ENCODE data around the gene FLNB. TPM values are rescaled to one million over a fixed set of nuclear protein-coding genes. Genes with fewer than 3 reads are reported as not detected.
A peak's percentile ranks its signal among the peaks of the same experiment; 100 is the strongest.

Gene FLNB
- total RNA-seq, 1 donor from 2014 or later = 80.9 TPM

- no peaks in the 10 kb centered on the region for H3K27me3 ChIP-seq (ENCODE audit: control insufficient read depth in 3 of 3, insufficient read depth in 3 of 3, low read length in 3 of 3)
- no peak overlapping the region for H3K9ac ChIP-seq (ENCODE audit: low read depth in 1 of 3, low read length in 3 of 3)
- H3K4me1 ChIP-seq (ENCODE audit: control insufficient read depth in 3 of 3, insufficient read depth in 3 of 3, low read length in 3 of 3) = no peaks in the 10 kb centered on the region
- H3K27ac ChIP-seq (ENCODE audit: low read depth, low read length) = no peak overlapping the region
- no peak overlapping the region for H3K4me3 ChIP-seq (ENCODE audit: low read length in 3 of 3)
- no peaks in the 10 kb centered on the region for H3K9me3 ChIP-seq (ENCODE audit: control insufficient read depth in 3 of 3, low read length in 3 of 3)
- H3K36me3 ChIP-seq (ENCODE audit: control insufficient read depth in 3 of 3, insufficient read depth in 3 of 3, low read length in 3 of 3) = peaks cover 3 to 33% (median 14%) of the 10 kb centered on the region in 3 donors
These were observed 145.1 kb downstream of the FLNB start for GRCh38 chr3:58153371-58153770.

GRCh38 chr3:58154626-58155449 is 146.6 kb downstream of the FLNB start:
- H3K4me3 ChIP-seq (ENCODE audit: low read length in 3 of 3) = no peak overlapping the region
- H3K4me1 ChIP-seq (ENCODE audit: control insufficient read depth in 3 of 3, insufficient read depth in 3 of 3, low read length in 3 of 3) = no peaks in the 10 kb centered on the region
- no peak overlapping the region for H3K9ac ChIP-seq (ENCODE audit: low read depth in 1 of 3, low read length in 3 of 3)
- H3K27ac ChIP-seq (ENCODE audit: low read depth, low read length) = no peak overlapping the region
- no peaks in the 10 kb centered on the region for H3K27me3 ChIP-seq (ENCODE audit: control insufficient read depth in 3 of 3, insufficient read depth in 3 of 3, low read length in 3 of 3)
- H3K9me3 ChIP-seq (ENCODE audit: control insufficient read depth in 3 of 3, low read length in 3 of 3) = no peaks in the 10 kb centered on the region
- peaks cover 0 to 27% (median 12%) of the 10 kb centered on the region in 3 donors for H3K36me3 ChIP-seq (ENCODE audit: control insufficient read depth in 3 of 3, insufficient read depth in 3 of 3, low read length in 3 of 3)

GRCh38 chr3:58155838-58156237 is 147.6 kb downstream of the FLNB start:
- no peak overlapping the region for H3K4me3 ChIP-seq (ENCODE audit: low read length in 3 of 3)
- H3K9ac ChIP-seq (ENCODE audit: low read depth in 1 of 3, low read length in 3 of 3) = no peak overlapping the region
- peaks cover 0 to 26% (median 9%) of the 10 kb centered on the region in 3 donors for H3K36me3 ChIP-seq (ENCODE audit: control insufficient read depth in 3 of 3, insufficient read depth in 3 of 3, low read length in 3 of 3)
- H3K27me3 ChIP-seq (ENCODE audit: control insufficient read depth in 3 of 3, insufficient read depth in 3 of 3, low read length in 3 of 3) = no peaks in the 10 kb centered on the region
- H3K9me3 ChIP-seq (ENCODE audit: control insufficient read depth in 3 of 3, low read length in 3 of 3) = no peaks in the 10 kb centered on the region
- H3K4me1 ChIP-seq (ENCODE audit: control insufficient read depth in 3 of 3, insufficient read depth in 3 of 3, low read length in 3 of 3) = no peaks in the 10 kb centered on the region
- H3K27ac ChIP-seq (ENCODE audit: low read depth, low read length) = no peak overlapping the region

- Histone ChIP-seq H3K9ac (ENCODE audit: low read depth in 1 of 3, low read length in 3 of 3) (no peak overlapping the region), H3K4me3 (ENCODE audit: low read length in 3 of 3) (no peak overlapping the region), H3K27ac (ENCODE audit: low read depth, low read length) (no peak overlapping the region), H3K27me3 (ENCODE audit: control insufficient read depth in 3 of 3, insufficient read depth in 3 of 3, low read length in 3 of 3) (no peaks in the 10 kb centered on the region), H3K36me3 (ENCODE audit: control insufficient read depth in 3 of 3, insufficient read depth in 3 of 3, low read length in 3 of 3) (peaks cover 0 to 28% (median 7%) of the 10 kb centered on the region in 3 donors), H3K4me1 (ENCODE audit: control insufficient read depth in 3 of 3, insufficient read depth in 3 of 3, low read length in 3 of 3) (peaks cover 3 to 6% (median 6%) of the 10 kb centered on the region in 3 donors), H3K9me3 (ENCODE audit: control insufficient read depth in 3 of 3, low read length in 3 of 3) (no peaks in the 10 kb centered on the region)
These were observed 149.5 kb downstream of the FLNB start for GRCh38 chr3:58157700-58158099.

GRCh38 chr3:58158442-58159153 is 150.4 kb downstream of the FLNB start:
- no peaks in the 10 kb centered on the region for H3K9me3 ChIP-seq (ENCODE audit: control insufficient read depth in 3 of 3, low read length in 3 of 3)
- H3K36me3 ChIP-seq (ENCODE audit: control insufficient read depth in 3 of 3, insufficient read depth in 3 of 3, low read length in 3 of 3) = peaks cover 0 to 21% (median 9%) of the 10 kb centered on the region in 3 donors
- no peak overlapping the region for H3K4me3 ChIP-seq (ENCODE audit: low read length in 3 of 3)
- H3K27ac ChIP-seq (ENCODE audit: low read depth, low read length) = no peak overlapping the region
- H3K9ac ChIP-seq (ENCODE audit: low read depth in 1 of 3, low read length in 3 of 3) = no peak overlapping the region
- no peaks in the 10 kb centered on the region for H3K27me3 ChIP-seq (ENCODE audit: control insufficient read depth in 3 of 3, insufficient read depth in 3 of 3, low read length in 3 of 3)
- H3K4me1 ChIP-seq (ENCODE audit: control insufficient read depth in 3 of 3, insufficient read depth in 3 of 3, low read length in 3 of 3) = peaks cover 5 to 6% (median 6%) of the 10 kb centered on the region in 3 donors

- no peaks in the 10 kb centered on the region for H3K27me3 ChIP-seq (ENCODE audit: control insufficient read depth in 3 of 3, insufficient read depth in 3 of 3, low read length in 3 of 3)
- H3K9me3 ChIP-seq (ENCODE audit: control insufficient read depth in 3 of 3, low read length in 3 of 3) = no peaks in the 10 kb centered on the region
- H3K4me1 ChIP-seq (ENCODE audit: control insufficient read depth in 3 of 3, insufficient read depth in 3 of 3, low read length in 3 of 3) = peaks cover 6 to 17% (median 13%) of the 10 kb centered on the region in 3 donors
- H3K27ac ChIP-seq (ENCODE audit: low read depth, low read length) = no peak overlapping the region
- no peak overlapping the region for H3K4me3 ChIP-seq (ENCODE audit: low read length in 3 of 3)
- H3K36me3 ChIP-seq (ENCODE audit: control insufficient read depth in 3 of 3, insufficient read depth in 3 of 3, low read length in 3 of 3) = peaks cover 0 to 20% (median 12%) of the 10 kb centered on the region in 3 donors
- H3K9ac ChIP-seq (ENCODE audit: low read depth in 1 of 3, low read length in 3 of 3) = no peak overlapping the region
These were observed 152.2 kb downstream of the FLNB start for GRCh38 chr3:58160399-58160798.

- peak overlapping the region; percentile 3 for H3K27ac ChIP-seq (ENCODE audit: low read depth, low read length)
- peaks cover 0 to 16% (median 10%) of the 10 kb centered on the region in 3 donors for H3K36me3 ChIP-seq (ENCODE audit: control insufficient read depth in 3 of 3, insufficient read depth in 3 of 3, low read length in 3 of 3)
These were observed 153.5 kb downstream of the FLNB start for GRCh38 chr3:58161435-58162398.

GRCh38 chr3:58163234-58163633 is 155.0 kb downstream of the FLNB start:
- peaks cover 6 to 17% (median 13%) of the 10 kb centered on the region in 3 donors for H3K4me1 ChIP-seq (ENCODE audit: control insufficient read depth in 3 of 3, insufficient read depth in 3 of 3, low read length in 3 of 3)
- H3K36me3 ChIP-seq (ENCODE audit: control insufficient read depth in 3 of 3, insufficient read depth in 3 of 3, low read length in 3 of 3) = peaks cover 0 to 10% (median 10%) of the 10 kb centered on the region in 3 donors
- H3K27me3 ChIP-seq (ENCODE audit: control insufficient read depth in 3 of 3, insufficient read depth in 3 of 3, low read length in 3 of 3) = no peaks in the 10 kb centered on the region
- H3K9me3 ChIP-seq (ENCODE audit: control insufficient read depth in 3 of 3, low read length in 3 of 3) = no peaks in the 10 kb centered on the region
- no peak overlapping the region for H3K9ac ChIP-seq (ENCODE audit: low read depth in 1 of 3, low read length in 3 of 3)
- no peak overlapping the region for H3K27ac ChIP-seq (ENCODE audit: low read depth, low read length)
- no peak overlapping the region for H3K4me3 ChIP-seq (ENCODE audit: low read length in 3 of 3)

More at GRCh38 chr3:58161435-58162398, 153.5 kb downstream of the FLNB start:
- H3K4me1 ChIP-seq (ENCODE audit: control insufficient read depth in 3 of 3, insufficient read depth in 3 of 3, low read length in 3 of 3) = peaks cover 6 to 17% (median 13%) of the 10 kb centered on the region in 3 donors
- H3K9ac ChIP-seq (ENCODE audit: low read depth in 1 of 3, low read length in 3 of 3) = no peak overlapping the region
- H3K4me3 ChIP-seq (ENCODE audit: low read length in 3 of 3) = no peak overlapping the region
- no peaks in the 10 kb centered on the region for H3K9me3 ChIP-seq (ENCODE audit: control insufficient read depth in 3 of 3, low read length in 3 of 3)
- no peaks in the 10 kb centered on the region for H3K27me3 ChIP-seq (ENCODE audit: control insufficient read depth in 3 of 3, insufficient read depth in 3 of 3, low read length in 3 of 3)

GRCh38 chr3:58164199-58164879 is 156.1 kb downstream of the FLNB start:
- Histone ChIP-seq H3K9ac (ENCODE audit: low read depth in 1 of 3, low read length in 3 of 3) (peak overlapping the region in 1 of 3 donors; percentile 0), H3K4me1 (ENCODE audit: control insufficient read depth in 3 of 3, insufficient read depth in 3 of 3, low read length in 3 of 3) (peaks cover 6 to 17% (median 13%) of the 10 kb centered on the region in 3 donors), H3K27me3 (ENCODE audit: control insufficient read depth in 3 of 3, insufficient read depth in 3 of 3, low read length in 3 of 3) (no peaks in the 10 kb centered on the region), H3K27ac (ENCODE audit: low read depth, low read length) (no peak overlapping the region), H3K4me3 (ENCODE audit: low read length in 3 of 3) (no peak overlapping the region), H3K9me3 (ENCODE audit: control insufficient read depth in 3 of 3, low read length in 3 of 3) (no peaks in the 10 kb centered on the region), H3K36me3 (ENCODE audit: control insufficient read depth in 3 of 3, insufficient read depth in 3 of 3, low read length in 3 of 3) (peaks cover 0 to 10% (median 10%) of the 10 kb centered on the region in 3 donors)

All from skeletal muscle tissue (tissue), 4 donors.